NCI-H748 (cell line): ENCODE data around the gene FAM180A.
A peak's percentile ranks its signal among the peaks of the same experiment; 100 is the strongest.
"Not testable (repeated sequence)": the region's sequence is repeated elsewhere in the genome, so short reads cannot be mapped to it uniquely, and the experiment has no call there.

ENCODE experiments used
- DNase-seq: peaks from one replicate; lab custom pipeline; 2025; ENCODE audit not compliant: unreplicated experiment; lab: John Stamatoyannopoulos, UW

FAM180A gene

GRCh38 chr7:135742371-135742770 lies 6.2 kb downstream of the FAM180A start:
- no peak for DNase-seq

GRCh38 chr7:135741905-135742304 lies 6.7 kb downstream of the FAM180A start:
- DNase-seq: no peak

- no peak for DNase-seq
These were observed 7.7 kb downstream of the FAM180A start for GRCh38 chr7:135740889-135741288.

GRCh38 chr7:135737306-135737647 lies 11.3 kb downstream of the FAM180A start:
- not testable (repeated sequence) for DNase-seq

- DNase-seq: no peak
These were observed 11.9 kb downstream of the FAM180A start for GRCh38 chr7:135736586-135737305.

- no peak for DNase-seq
These were observed 14.3 kb downstream of the FAM180A start for GRCh38 chr7:135734343-135734689.

GRCh38 chr7:135733603-135734342 lies 14.8 kb downstream of the FAM180A start:
- DNase-seq: no peak

- no peak for DNase-seq
These were observed 17.5 kb downstream of the FAM180A start for GRCh38 chr7:135731131-135731530.

- DNase-seq: no peak
These were observed 19.4 kb downstream of the FAM180A start for GRCh38 chr7:135729230-135729629.

GRCh38 chr7:135728136-135728669 lies 20.4 kb downstream of the FAM180A start, which contains the start of gene SLC13A4:
Gene SLC13A4, minus strand, starts transcription at chr7:135728186. Its CDS starts 690 bp downstream, at chr7:135727496.
- DNase-seq: no peak

- no peak for DNase-seq
These were observed 21.5 kb downstream of the FAM180A start for GRCh38 chr7:135726911-135727673.

GRCh38 chr7:135726276-135726788 lies 22.3 kb downstream of the FAM180A start:
- no peak for DNase-seq

GRCh38 chr7:135723411-135723810 lies 25.2 kb downstream of the FAM180A start:
- DNase-seq: no peak

- DNase-seq: no peak
These were observed 27.3 kb downstream of the FAM180A start for GRCh38 chr7:135721198-135721820.

GRCh38 chr7:135719688-135720087 lies 28.9 kb downstream of the FAM180A start:
- no peak for DNase-seq

- DNase-seq: peak; percentile 67
These were observed 29.7 kb downstream of the FAM180A start for GRCh38 chr7:135718794-135719437.

- DNase-seq: no peak
These were observed 30.4 kb downstream of the FAM180A start for GRCh38 chr7:135718219-135718618.

GRCh38 chr7:135717693-135718092 lies 30.9 kb downstream of the FAM180A start:
- no peak for DNase-seq

GRCh38 chr7:135716677-135717238 lies 31.9 kb downstream of the FAM180A start:
- peak; percentile 69 for DNase-seq

GRCh38 chr7:135715673-135716072 lies 32.9 kb downstream of the FAM180A start:
- no peak for DNase-seq
